VCaP (cell line): Measurements from ENCODE around the gene TAF11L13.
"Not testable (repeated sequence)": the region's sequence is repeated elsewhere in the genome, so short reads cannot be mapped to it uniquely, and the experiment has no call there.

Experiments
- H3K27ac ChIP-seq: fragments of 450-650 bp; 2 replicates; pipeline ENCODE4 v1.5.1; 2017
- TF ChIP-seq, protein P1 (sequence below): fragments of 450-650 bp; conservative IDR thresholded peaks from 2 replicates; pipeline ENCODE4 v1.5.1; 2017; ENCODE audit warnings: mild to moderate bottlenecking, moderate library complexity

TAF11L13 gene

DNA sequence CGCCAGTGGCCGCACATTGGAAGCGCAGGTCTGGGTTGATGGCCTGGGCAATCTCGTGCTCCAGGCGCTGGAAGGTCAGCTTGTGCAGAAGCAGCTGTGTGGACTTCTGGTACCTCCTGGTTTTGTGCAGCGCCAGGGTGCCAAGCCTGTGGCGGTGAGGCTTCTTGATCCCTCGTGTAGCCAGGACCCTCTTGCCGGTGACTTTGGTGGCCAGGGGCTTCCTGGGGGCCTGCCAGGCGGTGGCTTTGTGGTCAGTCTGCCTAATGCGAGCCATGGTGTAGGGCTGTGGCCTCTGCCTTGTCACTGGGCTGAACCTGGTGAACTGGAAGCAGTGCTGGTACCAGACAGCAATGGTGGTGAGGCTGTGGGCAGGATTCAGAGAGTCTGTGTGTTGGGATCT, 6.2 kb upstream of the TAF11L13 start:
- TF ChIP-seq, protein P1, sequence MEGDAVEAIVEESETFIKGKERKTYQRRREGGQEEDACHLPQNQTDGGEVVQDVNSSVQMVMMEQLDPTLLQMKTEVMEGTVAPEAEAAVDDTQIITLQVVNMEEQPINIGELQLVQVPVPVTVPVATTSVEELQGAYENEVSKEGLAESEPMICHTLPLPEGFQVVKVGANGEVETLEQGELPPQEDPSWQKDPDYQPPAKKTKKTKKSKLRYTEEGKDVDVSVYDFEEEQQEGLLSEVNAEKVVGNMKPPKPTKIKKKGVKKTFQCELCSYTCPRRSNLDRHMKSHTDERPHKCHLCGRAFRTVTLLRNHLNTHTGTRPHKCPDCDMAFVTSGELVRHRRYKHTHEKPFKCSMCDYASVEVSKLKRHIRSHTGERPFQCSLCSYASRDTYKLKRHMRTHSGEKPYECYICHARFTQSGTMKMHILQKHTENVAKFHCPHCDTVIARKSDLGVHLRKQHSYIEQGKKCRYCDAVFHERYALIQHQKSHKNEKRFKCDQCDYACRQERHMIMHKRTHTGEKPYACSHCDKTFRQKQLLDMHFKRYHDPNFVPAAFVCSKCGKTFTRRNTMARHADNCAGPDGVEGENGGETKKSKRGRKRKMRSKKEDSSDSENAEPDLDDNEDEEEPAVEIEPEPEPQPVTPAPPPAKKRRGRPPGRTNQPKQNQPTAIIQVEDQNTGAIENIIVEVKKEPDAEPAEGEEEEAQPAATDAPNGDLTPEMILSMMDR = no peak
- no peak overlapping the region for H3K27ac ChIP-seq

DNA sequence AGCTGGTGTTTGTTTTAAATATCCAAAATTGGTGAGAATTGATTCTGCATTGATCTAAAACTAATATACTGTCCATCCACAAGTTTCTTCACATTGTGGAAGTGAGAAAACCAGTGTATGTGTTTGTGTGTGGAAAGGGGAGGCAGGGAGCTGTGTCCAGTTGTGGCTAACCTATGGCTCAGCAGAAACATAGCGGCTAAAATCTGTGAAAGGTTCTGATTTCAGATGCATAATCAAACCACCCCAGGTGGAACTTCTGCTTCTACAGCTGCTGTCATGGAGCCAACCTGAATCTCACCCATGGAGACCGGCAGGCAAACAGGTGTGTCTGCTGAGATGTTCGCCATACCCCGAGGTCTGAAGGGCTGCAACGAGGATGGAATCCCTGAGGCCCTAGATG, 2.3 kb downstream of the TAF11L13 start, which contains the start of gene TAF11L14:
Gene TAF11L14, plus strand, starts transcription at position 301 of the 400 bp plus-strand sequence.
- H3K27ac ChIP-seq = no peak within 1 kb of the TSS
- TF ChIP-seq, protein P1 = no peak

DNA sequence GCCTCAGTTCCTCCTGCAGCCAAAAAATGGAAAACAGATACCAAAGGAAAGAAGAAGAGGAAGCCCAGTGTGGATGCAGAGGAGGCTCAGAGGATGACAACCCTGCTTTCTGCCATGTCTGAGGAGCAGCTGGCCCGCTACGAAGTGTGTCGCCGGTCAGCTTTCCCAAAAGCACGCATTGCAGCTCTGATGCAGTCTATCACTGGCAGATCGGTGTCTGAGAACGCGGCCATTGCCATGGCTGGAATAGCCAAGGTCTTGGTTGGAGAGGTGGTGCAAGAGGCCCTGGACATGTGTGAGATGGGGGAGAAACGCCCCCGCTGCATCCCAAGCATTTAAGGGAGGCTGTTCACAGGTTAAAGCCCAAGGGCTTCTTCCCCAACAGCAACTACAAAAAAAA, 17.3 kb downstream of the TAF11L13 start:
- not testable (repeated sequence) for H3K27ac ChIP-seq

DNA sequence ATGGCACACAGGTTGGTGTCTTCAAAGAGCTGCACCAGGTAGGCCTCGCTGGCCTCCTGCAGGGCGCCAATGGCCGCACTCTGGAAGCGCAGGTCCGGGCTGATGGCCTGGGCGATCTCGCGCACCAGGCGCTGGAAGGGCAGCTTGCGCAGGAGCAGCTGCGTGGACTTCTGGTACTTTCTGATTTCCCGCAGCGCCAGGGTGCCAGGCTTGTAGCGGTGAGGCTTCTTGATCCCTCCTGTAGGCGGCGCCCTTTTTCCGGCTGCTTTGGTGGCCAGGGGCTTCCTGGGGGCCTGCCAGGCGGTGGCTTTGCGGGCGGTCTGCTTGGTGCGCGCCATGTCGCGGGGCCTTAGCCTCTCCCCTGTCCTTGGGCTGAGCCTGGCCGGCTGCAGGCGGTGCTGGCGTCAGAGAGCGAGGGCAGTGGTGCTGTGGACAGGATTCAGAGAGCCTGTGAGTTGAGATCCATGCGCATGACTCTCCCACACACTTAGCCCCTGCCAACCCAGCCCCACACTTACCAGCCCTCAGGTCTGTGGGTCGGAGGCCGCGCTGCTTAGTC, 23.4 kb downstream of the TAF11L13 start:
- H3K27ac ChIP-seq = peak overlapping the region; percentile 88

DNA sequence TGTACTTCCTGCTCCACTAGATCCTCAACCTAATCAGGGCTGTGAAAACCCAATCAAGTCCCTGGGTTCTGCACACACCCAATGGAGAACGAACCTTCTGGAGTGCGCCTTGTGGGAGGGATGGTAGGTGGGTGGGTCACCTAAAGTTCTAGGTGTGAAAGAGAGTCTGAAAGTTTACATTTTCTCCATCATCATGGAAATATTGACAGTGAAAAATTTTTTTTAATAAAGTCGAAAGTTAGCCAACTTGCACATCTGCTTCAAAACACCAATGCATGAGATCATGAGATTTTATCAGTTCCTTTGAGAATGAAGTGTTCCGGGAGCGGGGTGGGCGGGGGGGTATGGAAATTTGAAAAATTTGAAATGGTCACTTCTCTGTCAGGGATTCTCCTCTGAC, 24.0 kb downstream of the TAF11L13 start:
- peak overlapping the region; percentile 88 for H3K27ac ChIP-seq
- TF ChIP-seq, protein P1 = no peak

DNA sequence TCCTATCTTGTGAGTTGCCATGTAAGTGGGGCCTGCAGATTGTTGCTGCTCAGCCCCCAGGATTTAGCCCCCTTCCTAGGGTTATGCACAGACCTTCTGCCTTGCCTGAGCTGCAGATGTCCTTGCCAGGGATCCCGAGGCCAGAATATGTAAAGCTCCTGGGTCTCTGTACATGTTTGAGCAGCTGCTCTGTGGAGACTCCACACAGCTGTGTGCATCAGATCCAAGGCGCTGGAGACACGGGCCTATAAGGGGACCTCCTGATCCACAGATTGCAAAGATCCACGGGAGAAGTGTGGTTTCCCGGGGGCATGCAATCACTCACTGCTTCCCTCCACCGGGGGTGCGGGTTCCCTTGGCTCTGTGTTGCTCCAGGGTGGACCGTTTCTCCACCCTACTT, 31.3 kb downstream of the TAF11L13 start:
- TF ChIP-seq, protein P1 = no peak
- no peak overlapping the region for H3K27ac ChIP-seq

DNA sequence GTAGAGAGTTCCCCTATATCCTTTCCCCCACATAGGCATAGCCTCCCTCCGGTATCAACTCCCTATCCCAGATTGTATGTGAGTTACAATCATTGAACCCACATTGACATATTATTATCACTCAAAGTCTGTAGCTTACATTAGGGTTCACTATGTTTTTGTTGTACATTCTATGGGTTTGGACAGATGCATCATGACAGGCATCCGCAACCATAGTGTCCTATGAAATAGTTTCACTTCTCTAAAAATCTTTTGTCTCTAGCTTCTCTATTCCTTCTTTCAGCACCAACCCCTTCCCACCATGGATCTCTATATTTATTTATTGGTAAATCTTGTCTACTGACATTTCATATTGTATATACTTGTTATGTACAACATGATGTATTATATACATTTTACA, 33.9 kb downstream of the TAF11L13 start:
- TF ChIP-seq, protein P1 = no peak
- H3K27ac ChIP-seq = no peak overlapping the region

DNA sequence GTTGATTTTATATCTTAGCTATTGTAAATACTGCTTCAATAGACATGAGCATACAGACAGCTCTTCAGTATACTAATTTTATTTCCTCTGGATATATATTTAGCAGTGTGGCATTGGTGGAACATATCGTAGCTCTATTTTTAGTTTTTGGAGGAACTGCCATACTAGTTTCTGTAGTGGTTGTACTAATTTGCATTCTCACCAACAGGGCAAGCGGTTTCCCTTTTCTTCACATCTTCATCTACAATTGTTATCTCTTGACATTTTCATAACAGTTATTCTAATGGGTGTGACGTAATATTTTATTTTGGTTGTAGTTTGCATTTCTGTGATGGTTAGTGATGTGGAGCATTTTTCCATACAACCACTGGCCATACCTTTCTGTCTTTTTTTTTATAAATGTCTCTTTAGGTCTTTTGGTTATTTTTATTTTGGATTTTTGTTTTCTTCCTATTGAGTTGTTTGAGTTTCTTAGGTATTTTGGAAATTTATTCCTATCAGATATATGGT, 34.9 kb downstream of the TAF11L13 start:
- TF ChIP-seq, protein P1 = no peak
- H3K27ac ChIP-seq = no peak overlapping the region

DNA sequence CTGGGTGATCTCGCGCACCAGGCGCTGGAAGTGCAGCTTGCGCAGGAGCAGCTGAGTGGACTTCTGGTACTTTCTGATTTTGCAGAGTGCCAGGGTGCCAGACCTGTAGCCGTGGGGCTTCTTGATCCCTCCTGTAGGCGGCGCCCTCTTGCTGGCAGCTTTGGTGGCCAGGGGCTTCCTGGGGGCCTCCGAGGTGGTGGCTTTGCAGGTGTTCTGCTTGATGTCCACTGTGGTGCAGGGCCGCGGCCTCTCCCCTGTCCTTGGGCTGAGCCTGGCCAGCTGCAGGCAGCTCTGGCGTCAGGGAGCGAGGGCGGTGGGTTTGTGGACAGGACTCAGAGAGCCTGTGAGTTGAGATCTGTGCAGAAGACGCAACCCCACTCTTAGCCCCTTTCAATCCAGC, 38.5 kb downstream of the TAF11L13 start:
- TF ChIP-seq, protein P1 = no peak
- no peak overlapping the region for H3K27ac ChIP-seq
